NB4 (cell line): ENCODE data around the gene MUSK.

Source experiments
- CTCF ChIP-seq: IDR thresholded peaks from one replicate; pipeline ENCODE4 v1.5.1; 2012; ENCODE audit warnings: low read depth, low read length
- MYC ChIP-seq: IDR thresholded peaks from 2 replicates; pipeline ENCODE4 v1.6.1; 2011; ENCODE audit warnings: low read depth, low read length
- POLR2A ChIP-seq: IDR thresholded peaks from 2 replicates; pipeline ENCODE4 v1.6.1; 2011; ENCODE audit warnings: mild to moderate bottlenecking; ENCODE audit not compliant: insufficient read length; ENCODE audit errors: extremely low read depth

GRCh38 chr9:110729641-110730040, 61.0 kb downstream of the MUSK start:
- no peak for TF ChIP-seq POLR2A
- TF ChIP-seq CTCF: no peak
- TF ChIP-seq MYC: no peak
